ENCODE data around the gene KCNC1. TPM values are rescaled to one million over a fixed set of nuclear protein-coding genes. Genes with fewer than 3 reads are reported as not detected.

Gene KCNC1
- total RNA-seq, 2 donors from 2014 or later = not detected

DNA sequence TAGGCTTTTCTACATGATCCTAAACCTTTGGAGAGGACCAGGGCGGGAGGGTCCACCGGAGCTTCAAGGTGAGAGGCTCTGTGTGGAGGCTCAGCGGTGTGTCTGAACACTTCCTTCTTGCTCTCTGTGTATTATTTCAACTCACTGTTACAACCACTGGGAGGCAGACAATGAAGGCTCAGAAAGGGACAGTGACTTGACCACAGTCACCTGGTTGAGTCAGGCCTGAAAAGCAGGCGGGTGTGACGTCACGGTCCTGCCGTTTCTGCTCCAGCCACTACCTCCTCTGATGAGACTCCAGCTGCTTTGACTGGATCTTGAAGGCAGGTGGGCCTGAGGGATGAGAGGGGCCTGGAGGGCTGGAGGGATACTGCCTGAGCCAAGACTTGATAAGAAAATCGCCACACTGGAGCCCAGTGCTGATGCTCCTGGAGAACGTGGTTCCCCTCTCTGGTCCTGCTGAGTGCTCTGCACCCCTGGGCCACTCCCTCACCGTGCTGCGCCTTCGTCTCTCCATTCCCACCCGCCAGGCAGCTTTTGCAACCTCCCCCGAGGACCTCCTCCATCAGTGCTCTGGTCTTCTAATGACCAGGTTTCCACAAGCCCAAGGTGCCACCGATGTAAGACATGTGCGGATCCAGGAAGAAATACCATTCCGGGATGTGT, 27.9 kb downstream of the KCNC1 start:
- DNase-seq (ENCODE audit: low spot score) (no peak), ATAC-seq (ENCODE audit: insufficient number of reproducible peaks, low FRiP score, low read depth) (no peak)
- Histone ChIP-seq H3K4me3 (no peak overlapping the region), H3K27ac (no peak overlapping the region), H3K36me3 (no peaks in the 10 kb centered on the region), H3K4me1 (ENCODE audit: control insufficient read depth in 1 of 2, low read depth in 2 of 2) (no peaks in the 10 kb centered on the region), H3K27me3 (replicated peaks; ENCODE audit: insufficient read depth) (no peaks in the 10 kb centered on the region), H3K9me3 (no peaks in the 10 kb centered on the region)
- TF ChIP-seq, protein P1, sequence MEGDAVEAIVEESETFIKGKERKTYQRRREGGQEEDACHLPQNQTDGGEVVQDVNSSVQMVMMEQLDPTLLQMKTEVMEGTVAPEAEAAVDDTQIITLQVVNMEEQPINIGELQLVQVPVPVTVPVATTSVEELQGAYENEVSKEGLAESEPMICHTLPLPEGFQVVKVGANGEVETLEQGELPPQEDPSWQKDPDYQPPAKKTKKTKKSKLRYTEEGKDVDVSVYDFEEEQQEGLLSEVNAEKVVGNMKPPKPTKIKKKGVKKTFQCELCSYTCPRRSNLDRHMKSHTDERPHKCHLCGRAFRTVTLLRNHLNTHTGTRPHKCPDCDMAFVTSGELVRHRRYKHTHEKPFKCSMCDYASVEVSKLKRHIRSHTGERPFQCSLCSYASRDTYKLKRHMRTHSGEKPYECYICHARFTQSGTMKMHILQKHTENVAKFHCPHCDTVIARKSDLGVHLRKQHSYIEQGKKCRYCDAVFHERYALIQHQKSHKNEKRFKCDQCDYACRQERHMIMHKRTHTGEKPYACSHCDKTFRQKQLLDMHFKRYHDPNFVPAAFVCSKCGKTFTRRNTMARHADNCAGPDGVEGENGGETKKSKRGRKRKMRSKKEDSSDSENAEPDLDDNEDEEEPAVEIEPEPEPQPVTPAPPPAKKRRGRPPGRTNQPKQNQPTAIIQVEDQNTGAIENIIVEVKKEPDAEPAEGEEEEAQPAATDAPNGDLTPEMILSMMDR (IDR thresholded peaks at IDR 0.05) = no peak

DNA sequence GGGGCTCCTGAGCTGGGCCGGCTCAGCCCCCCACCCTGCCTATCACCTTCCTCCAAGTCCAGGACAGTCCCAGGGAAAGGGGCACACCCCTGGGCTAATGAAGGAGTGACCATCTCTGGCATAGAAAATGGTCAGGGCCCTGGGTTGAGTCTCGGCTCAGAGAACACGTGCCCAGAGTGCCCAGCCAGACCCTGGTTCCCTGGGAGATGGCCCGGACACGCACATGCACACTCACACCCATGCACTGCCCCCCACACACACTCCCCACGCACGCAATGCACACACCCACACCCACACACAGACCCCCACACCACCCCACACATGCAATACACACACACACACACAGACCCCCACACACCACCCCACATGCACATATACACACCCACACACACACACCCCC, 28.7 kb downstream of the KCNC1 start:
- TF ChIP-seq, protein P1 (IDR thresholded peaks at IDR 0.05) = no peak
- ATAC-seq (ENCODE audit: insufficient number of reproducible peaks, low FRiP score, low read depth) (no peak), DNase-seq (ENCODE audit: low spot score) (no peak)

DNA sequence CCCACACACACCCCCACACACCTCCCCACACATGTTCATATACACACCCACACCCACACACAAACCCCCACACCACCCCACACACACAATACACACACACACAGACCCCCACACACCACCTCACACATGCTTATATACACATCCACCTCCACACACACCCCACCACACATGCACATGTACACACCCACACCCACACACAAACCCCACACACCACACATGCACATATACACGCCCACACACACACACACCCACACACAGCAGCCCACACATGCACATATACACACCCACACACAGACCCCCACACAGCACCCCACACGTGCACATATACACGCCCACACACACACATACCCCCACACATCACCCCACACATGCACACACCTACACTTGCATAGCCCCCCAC, 29.1 kb downstream of the KCNC1 start:
- H3K4me3 ChIP-seq = no peak overlapping the region
- no peaks in the 10 kb centered on the region for H3K36me3 ChIP-seq
- DNase-seq (ENCODE audit: low spot score) (no peak), ATAC-seq (ENCODE audit: insufficient number of reproducible peaks, low FRiP score, low read depth) (no peak)
- TF ChIP-seq, protein P1 (IDR thresholded peaks at IDR 0.05) = no peak
- no peak overlapping the region for H3K27ac ChIP-seq
- no peaks in the 10 kb centered on the region for H3K27me3 ChIP-seq (replicated peaks; ENCODE audit: insufficient read depth)
- no peaks in the 10 kb centered on the region for H3K9me3 ChIP-seq
- H3K4me1 ChIP-seq (ENCODE audit: control insufficient read depth in 1 of 2, low read depth in 2 of 2) = no peaks in the 10 kb centered on the region

More for the DNA sequence above, 28.7 kb downstream of the KCNC1 start:
- H3K27ac ChIP-seq = no peak overlapping the region
- H3K27me3 ChIP-seq (replicated peaks; ENCODE audit: insufficient read depth) = no peaks in the 10 kb centered on the region
- H3K4me1 ChIP-seq (ENCODE audit: control insufficient read depth in 1 of 2, low read depth in 2 of 2) = no peaks in the 10 kb centered on the region
- no peaks in the 10 kb centered on the region for H3K9me3 ChIP-seq
- no peaks in the 10 kb centered on the region for H3K36me3 ChIP-seq
- no peak overlapping the region for H3K4me3 ChIP-seq

DNA sequence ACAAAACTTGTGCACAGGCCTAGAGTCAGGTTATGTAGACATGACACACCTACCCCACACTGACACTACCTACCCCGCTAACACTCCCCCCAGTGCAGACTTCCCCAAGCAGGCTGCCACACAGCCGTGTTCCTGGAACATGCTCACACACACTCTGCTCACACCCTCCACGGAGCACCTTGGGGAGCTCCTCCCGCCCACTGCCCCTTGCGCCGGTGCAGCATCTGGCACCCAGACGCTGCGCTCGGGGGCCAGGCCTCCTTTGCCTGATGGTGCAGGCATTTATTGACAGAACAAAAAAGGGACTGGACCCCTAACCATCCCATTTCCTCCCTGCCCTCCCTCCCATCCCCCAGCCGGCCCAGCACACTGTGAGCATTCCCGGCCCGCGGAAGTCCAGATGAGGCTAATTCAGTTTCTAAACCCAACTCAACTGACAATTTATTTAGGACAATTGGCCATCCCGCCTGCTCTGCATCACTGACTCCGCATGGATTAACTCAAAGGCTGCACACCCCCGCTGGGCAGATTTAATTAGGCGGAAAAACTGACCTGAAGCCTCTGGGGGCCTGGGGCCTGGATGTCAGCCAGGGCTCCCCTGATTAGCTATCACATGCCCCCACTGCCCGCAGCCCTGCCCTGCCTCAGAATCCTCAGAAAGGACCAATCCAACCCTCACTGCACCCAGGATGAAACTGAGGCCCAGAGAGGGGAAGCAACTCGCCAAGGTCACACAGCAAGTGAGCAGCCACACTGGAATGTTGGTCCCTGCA, 30.1 kb downstream of the KCNC1 start:
- no peak for DNase-seq (ENCODE audit: low spot score)
- Histone ChIP-seq H3K27me3 (replicated peaks; ENCODE audit: insufficient read depth) (no peaks in the 10 kb centered on the region), H3K4me1 (ENCODE audit: control insufficient read depth in 1 of 2, low read depth in 2 of 2) (no peaks in the 10 kb centered on the region), H3K36me3 (no peaks in the 10 kb centered on the region), H3K4me3 (no peak overlapping the region), H3K27ac (no peak overlapping the region), H3K9me3 (no peaks in the 10 kb centered on the region)
- TF ChIP-seq, protein P1 (IDR thresholded peaks at IDR 0.05) = no peak
- no peak for ATAC-seq (ENCODE audit: insufficient number of reproducible peaks, low FRiP score, low read depth)

GRCh38 chr11:17765356-17766072, 30.9 kb downstream of the KCNC1 start:
- H3K27me3 ChIP-seq (replicated peaks; ENCODE audit: insufficient read depth) = no peaks in the 10 kb centered on the region
- H3K9me3 ChIP-seq = no peaks in the 10 kb centered on the region
- TF ChIP-seq, protein P1 (IDR thresholded peaks at IDR 0.05) = no peak
- DNase-seq (ENCODE audit: low spot score) (no peak), ATAC-seq (ENCODE audit: insufficient number of reproducible peaks, low FRiP score, low read depth) (no peak)
- H3K4me3 ChIP-seq = no peak overlapping the region
- no peak overlapping the region for H3K27ac ChIP-seq
- H3K4me1 ChIP-seq (ENCODE audit: control insufficient read depth in 1 of 2, low read depth in 2 of 2) = no peaks in the 10 kb centered on the region
- no peaks in the 10 kb centered on the region for H3K36me3 ChIP-seq

Data from thoracic aorta (tissue), 2 donors.